MM.1S (cell line): Measurements from ENCODE around the gene TWF2.

Source experiments
- DNase-seq: peaks from one replicate; pipeline ENCODE4 v3.0.0-alpha.2; 2015
- H2AFZ ChIP-seq: fragments of 300-600 bp; sonication (generic); 2 replicates; pipeline ENCODE4 v1.6.0; 2016; ENCODE audit warnings: antibody characterized with exemption, low read length
- H3F3A ChIP-seq: fragments of 300-600 bp; sonication (generic); 2 replicates; pipeline ENCODE4 v1.6.1; 2016; ENCODE audit warnings: mild to moderate bottlenecking, antibody characterized with exemption, low read length, moderate library complexity, mixed read lengths; ENCODE audit not compliant: insufficient read depth
- H3K27ac ChIP-seq: fragments of 300-600 bp; sonication (generic); 2 replicates; pipeline ENCODE4 v1.5.1; 2016; ENCODE audit warnings: mild to moderate bottlenecking, low read length
- H3K27me3 ChIP-seq: fragments of 300-600 bp; sonication (generic); replicated peaks from 2 replicates; pipeline ENCODE4 v1.6.0; 2016; ENCODE audit warnings: low read length; ENCODE audit not compliant: insufficient read depth
- H3K36me3 ChIP-seq: fragments of 300-600 bp; sonication (generic); replicated peaks from 2 replicates; pipeline ENCODE4 v1.6.1; 2016; ENCODE audit warnings: mild to moderate bottlenecking, low read length, mixed read lengths; ENCODE audit not compliant: insufficient read depth
- H3K4me1 ChIP-seq: fragments of 300-600 bp; sonication (generic); 2 replicates; pipeline ENCODE4 v1.6.1; 2016; ENCODE audit warnings: low read length, mixed read lengths
- H3K4me2 ChIP-seq: fragments of 300-600 bp; sonication (generic); 2 replicates; pipeline ENCODE4 v1.6.0; 2016; ENCODE audit warnings: low read depth, low read length
- H3K4me3 ChIP-seq: fragments of 300-600 bp; sonication (generic); 2 replicates; pipeline ENCODE4 v1.5.1; 2016; ENCODE audit warnings: low read length, mixed read lengths
- H3K79me2 ChIP-seq: fragments of 300-600 bp; sonication (generic); 2 replicates; pipeline ENCODE4 v1.6.1; 2016; ENCODE audit warnings: mixed run types, low read length, mixed read lengths
- H3K9ac ChIP-seq: fragments of 300-600 bp; sonication (generic); 2 replicates; pipeline ENCODE4 v1.6.1; 2016; ENCODE audit warnings: low read length, mixed read lengths
- H3K9me2 ChIP-seq: fragments of 300-600 bp; sonication (generic); replicated peaks from 2 replicates; pipeline ENCODE4 v1.6.1; 2016; ENCODE audit warnings: mild to moderate bottlenecking, low read length, mixed read lengths; ENCODE audit not compliant: insufficient read depth
- H3K9me3 ChIP-seq: fragments of 300-600 bp; sonication (generic); replicated peaks from 2 replicates; pipeline ENCODE4 v1.6.1; 2016; ENCODE audit warnings: mild to moderate bottlenecking, low read length, mixed read lengths; ENCODE audit not compliant: insufficient read depth
- H4K20me1 ChIP-seq: fragments of 300-600 bp; sonication (generic); 2 replicates; pipeline ENCODE4 v1.6.1; 2016; ENCODE audit warnings: mild to moderate bottlenecking, low read length, moderate library complexity, mixed read lengths; ENCODE audit not compliant: insufficient read depth
- CTCF ChIP-seq: fragments of 300-600 bp; sonication (generic); IDR thresholded peaks from 2 replicates; pipeline ENCODE4 v1.5.1; 2016; ENCODE audit warnings: antibody characterized with exemption, low read length, mixed read lengths
- EZH2 ChIP-seq: fragments of 300-600 bp; sonication (generic); optimal IDR thresholded peaks from 2 replicates; pipeline ENCODE3; 2017; ENCODE audit warnings: low read depth, mild to moderate bottlenecking, antibody characterized with exemption, low read length, mixed read lengths
- EZH2phosphoT487 ChIP-seq: fragments of 300-600 bp; sonication (generic); IDR thresholded peaks from 2 replicates; pipeline ENCODE4 v1.6.1; 2018; ENCODE audit warnings: antibody characterized with exemption, low read length

The TWF2 gene

GRCh38 chr3:52211268-52211891, 27.6 kb downstream of the TWF2 start:
- no peak for DNase-seq
- Histone ChIP-seq H3K9ac (no peak overlapping the region), H4K20me1 (no peaks in the 10 kb centered on the region), H3K79me2 (no peaks in the 10 kb centered on the region), H3K9me2 (no peaks in the 10 kb centered on the region), H2AFZ (no peak overlapping the region), H3K4me3 (no peak overlapping the region), H3K9me3 (no peaks in the 10 kb centered on the region), H3K27me3 (no peaks in the 10 kb centered on the region), H3K4me2 (no peak overlapping the region), H3K36me3 (peaks cover 4% of the 10 kb centered on the region; the same call in 1 of the 2 replicates), H3K4me1 (no peaks in the 10 kb centered on the region), H3F3A (no peaks in the 10 kb centered on the region), H3K27ac (no peak overlapping the region)
- TF ChIP-seq CTCF (no peak), EZH2 (no peak), EZH2phosphoT487 (no peak)

- Histone ChIP-seq H3K9me3 (no peaks in the 10 kb centered on the region), H3K9me2 (no peaks in the 10 kb centered on the region), H3K27ac (no peak overlapping the region), H3K9ac (no peak overlapping the region), H3K27me3 (no peaks in the 10 kb centered on the region), H3F3A (no peaks in the 10 kb centered on the region), H3K4me1 (no peaks in the 10 kb centered on the region), H3K36me3 (peaks cover 4% of the 10 kb centered on the region; the same call in 1 of the 2 replicates), H3K4me2 (no peak overlapping the region), H2AFZ (no peak overlapping the region), H3K79me2 (no peaks in the 10 kb centered on the region), H4K20me1 (no peaks in the 10 kb centered on the region), H3K4me3 (no peak overlapping the region)
- no peak for TF ChIP-seq CTCF
- TF ChIP-seq EZH2phosphoT487 = no peak
- no peak for TF ChIP-seq EZH2
- no peak for DNase-seq
Observed at GRCh38 chr3:52210550-52211046, 28.4 kb downstream of the TWF2 start.

GRCh38 chr3:52210037-52210436, 28.9 kb downstream of the TWF2 start:
- no peak for TF ChIP-seq EZH2phosphoT487
- TF ChIP-seq EZH2 = no peak
- TF ChIP-seq CTCF = no peak
- no peak overlapping the region for H3K9ac ChIP-seq
- H3K4me3 ChIP-seq = no peak overlapping the region
- H3K27ac ChIP-seq = no peak overlapping the region
- H4K20me1 ChIP-seq = no peaks in the 10 kb centered on the region
- no peak overlapping the region for H3K4me2 ChIP-seq
- no peak overlapping the region for H2AFZ ChIP-seq
- H3K9me2 ChIP-seq = no peaks in the 10 kb centered on the region
- H3F3A ChIP-seq = no peaks in the 10 kb centered on the region
- no peaks in the 10 kb centered on the region for H3K79me2 ChIP-seq
- H3K27me3 ChIP-seq = no peaks in the 10 kb centered on the region
- no peaks in the 10 kb centered on the region for H3K4me1 ChIP-seq
- H3K9me3 ChIP-seq = no peaks in the 10 kb centered on the region
- peaks cover 4% of the 10 kb centered on the region; the same call in 1 of the 2 replicates for H3K36me3 ChIP-seq
- DNase-seq = no peak
